SU-DHL-6 (cell line): Measurements from ENCODE around the gene CIBAR2.

Source experiments
- H2AFZ ChIP-seq: fragments of 200-600 bp; sonication (generic); 2 replicates; pipeline ENCODE4 v1.6.1; 2014; ENCODE audit warnings: low read depth, mild to moderate bottlenecking, moderate library complexity, mixed read lengths, antibody characterized with exemption, low read length; ENCODE audit not compliant: severe bottlenecking
- H3F3A ChIP-seq: fragments of 200-600 bp; shearing (Covaris generic); 2 replicates; pipeline ENCODE4 v1.6.0; 2016; ENCODE audit warnings: antibody characterized with exemption, mild to moderate bottlenecking; ENCODE audit not compliant: insufficient read depth
- H3K27ac ChIP-seq: fragments of 200-600 bp; sonication (generic); 2 replicates; pipeline ENCODE4 v1.5.1; 2016; ENCODE audit warnings: low read depth, mild to moderate bottlenecking, low read length, moderate library complexity, mixed read lengths
- H3K27me3 ChIP-seq: fragments of 200-600 bp; sonication (generic), shearing (Covaris generic); 2 replicates; pipeline ENCODE4 v1.6.0; 2014; ENCODE audit warnings: mild to moderate bottlenecking, low read length
- H3K36me3 ChIP-seq: fragments of 200-600 bp; sonication (generic); 2 replicates; pipeline ENCODE4 v1.6.1; 2014; ENCODE audit warnings: mild to moderate bottlenecking, low read length, mixed read lengths
- H3K4me2 ChIP-seq: fragments of 300-600, 200-600 bp; shearing (Covaris generic), sonication (generic); 2 replicates; pipeline ENCODE4 v1.6.0; 2014; ENCODE audit warnings: low read length, low read depth, mild to moderate bottlenecking; ENCODE audit not compliant: poor library complexity, severe bottlenecking
- H3K4me3 ChIP-seq: fragments of 200-600 bp; sonication (generic); 2 replicates; pipeline ENCODE4 v1.5.1; 2014; ENCODE audit warnings: antibody characterized with exemption, low read length, mild to moderate bottlenecking, mixed read lengths; ENCODE audit not compliant: insufficient read depth, poor library complexity, severe bottlenecking
- H3K79me2 ChIP-seq: fragments of 200-600 bp; sonication (generic); 2 replicates; pipeline ENCODE4 v1.6.1; 2014; ENCODE audit warnings: mild to moderate bottlenecking, low read length, moderate library complexity; ENCODE audit not compliant: insufficient read depth
- H3K9ac ChIP-seq: fragments of 200-600 bp; sonication (generic); 2 replicates; pipeline ENCODE4 v1.7.0; 2014; ENCODE audit warnings: mild to moderate bottlenecking, low read length
- H3K9me2 ChIP-seq: fragments of 200-600 bp; sonication (generic); replicated peaks from 2 replicates; pipeline ENCODE4 v1.6.1; 2014; ENCODE audit warnings: low read length; ENCODE audit not compliant: insufficient read depth
- H3K9me3 ChIP-seq: fragments of 200-600 bp; sonication (generic); 2 replicates; pipeline ENCODE4 v1.6.1; 2014; ENCODE audit warnings: low read length, mixed read lengths; ENCODE audit not compliant: insufficient read depth
- H4K20me1 ChIP-seq: fragments of 200-600 bp; sonication (generic); 2 replicates; pipeline ENCODE4 v1.6.1; 2014; ENCODE audit warnings: low read depth, mild to moderate bottlenecking, antibody characterized with exemption, low read length, moderate library complexity, mixed read lengths
- CTCF ChIP-seq: fragments of 200-600 bp; sonication (generic); IDR thresholded peaks from one replicate; pipeline ENCODE4 v1.5.1; 2017; ENCODE audit warnings: antibody characterized with exemption, mild to moderate bottlenecking, low read length, moderate library complexity; ENCODE audit not compliant: insufficient read depth, poor library complexity, severe bottlenecking
- EZH2phosphoT487 ChIP-seq: fragments of 200-600 bp; sonication (generic), shearing (Covaris generic); conservative IDR thresholded peaks from 2 replicates; pipeline ENCODE4 v1.6.1; 2018; ENCODE audit warnings: mild to moderate bottlenecking, antibody characterized with exemption, low read length, moderate library complexity, mixed read lengths

The CIBAR2 gene

GRCh38 chr16:85142771-85143211 lies 30.5 kb upstream of the CIBAR2 start:
- Histone ChIP-seq H3K4me2 (no peak overlapping the region), H3K36me3 (no peaks in the 10 kb centered on the region), H3K4me3 (no peak overlapping the region)

GRCh38 chr16:85142129-85142513 lies 29.8 kb upstream of the CIBAR2 start:
- Histone ChIP-seq H2AFZ (no peak overlapping the region), H3K4me2 (no peak overlapping the region), H3K9ac (no peak overlapping the region), H4K20me1 (no peaks in the 10 kb centered on the region), H3K27ac (no peak overlapping the region), H3K4me3 (no peak overlapping the region), H3K9me3 (no peaks in the 10 kb centered on the region), H3F3A (no peaks in the 10 kb centered on the region), H3K36me3 (no peaks in the 10 kb centered on the region), H3K9me2 (no peaks in the 10 kb centered on the region), H3K27me3 (no peaks in the 10 kb centered on the region), H3K79me2 (no peaks in the 10 kb centered on the region)
- no peak for TF ChIP-seq EZH2phosphoT487
- TF ChIP-seq CTCF, result no peak

More at GRCh38 chr16:85142771-85143211, 30.5 kb upstream of the CIBAR2 start:
- Histone ChIP-seq H3K27me3 (no peaks in the 10 kb centered on the region), H3F3A (no peaks in the 10 kb centered on the region), H4K20me1 (no peaks in the 10 kb centered on the region), H3K9ac (no peak overlapping the region), H3K9me2 (no peaks in the 10 kb centered on the region), H2AFZ (no peak overlapping the region), H3K79me2 (no peaks in the 10 kb centered on the region), H3K9me3 (no peaks in the 10 kb centered on the region), H3K27ac (no peak overlapping the region)
- TF ChIP-seq CTCF (no peak), EZH2phosphoT487 (no peak)

GRCh38 chr16:85141491-85142128 lies 29.3 kb upstream of the CIBAR2 start:
- no peaks in the 10 kb centered on the region for H3K9me2 ChIP-seq
- H3K4me2 ChIP-seq, result no peak overlapping the region
- H3K27ac ChIP-seq, result no peak overlapping the region
- H3K9me3 ChIP-seq, result no peaks in the 10 kb centered on the region
- no peak overlapping the region for H3K9ac ChIP-seq
- H4K20me1 ChIP-seq, result no peaks in the 10 kb centered on the region
- TF ChIP-seq EZH2phosphoT487, result no peak
- TF ChIP-seq CTCF, result no peak
- no peak overlapping the region for H3K4me3 ChIP-seq
- no peaks in the 10 kb centered on the region for H3F3A ChIP-seq
- no peak overlapping the region for H2AFZ ChIP-seq
- no peaks in the 10 kb centered on the region for H3K27me3 ChIP-seq
- no peaks in the 10 kb centered on the region for H3K79me2 ChIP-seq
- H3K36me3 ChIP-seq, result no peaks in the 10 kb centered on the region
